NK-92 (cell line): ENCODE results near the gene IL1RAPL2.

Source experiments
- DNase-seq: peaks from one replicate; lab custom pipeline; 2025; ENCODE audit not compliant: unreplicated experiment; lab: John Stamatoyannopoulos, UW

The IL1RAPL2 gene

GRCh38 chrX:105260291-105261043 lies 694.5 kb downstream of the IL1RAPL2 start:
- DNase-seq = no peak

GRCh38 chrX:105263171-105263570 lies 697.2 kb downstream of the IL1RAPL2 start:
- DNase-seq = no peak

GRCh38 chrX:105263801-105264200 lies 697.8 kb downstream of the IL1RAPL2 start:
- no peak for DNase-seq

GRCh38 chrX:105265093-105265492 lies 699.1 kb downstream of the IL1RAPL2 start:
- DNase-seq = no peak

GRCh38 chrX:105266456-105266855 lies 700.5 kb downstream of the IL1RAPL2 start:
- no peak for DNase-seq

- DNase-seq = no peak
Measured at GRCh38 chrX:105267167-105267566, 701.2 kb downstream of the IL1RAPL2 start.

GRCh38 chrX:105269386-105269785 lies 703.4 kb downstream of the IL1RAPL2 start:
- no peak for DNase-seq

- DNase-seq = no peak
Measured at GRCh38 chrX:105273326-105273725, 707.3 kb downstream of the IL1RAPL2 start.

- no peak for DNase-seq
Measured at GRCh38 chrX:105274091-105274490, 708.1 kb downstream of the IL1RAPL2 start.

GRCh38 chrX:105277132-105277531 lies 711.1 kb downstream of the IL1RAPL2 start:
- DNase-seq = no peak

GRCh38 chrX:105282077-105282476 lies 716.1 kb downstream of the IL1RAPL2 start:
- DNase-seq = no peak

- no peak for DNase-seq
Measured at GRCh38 chrX:105297041-105297440, 731.0 kb downstream of the IL1RAPL2 start.

- DNase-seq = no peak
Measured at GRCh38 chrX:105299286-105299685, 733.3 kb downstream of the IL1RAPL2 start.

GRCh38 chrX:105302246-105302645 lies 736.2 kb downstream of the IL1RAPL2 start:
- no peak for DNase-seq

GRCh38 chrX:105307762-105308161 lies 741.8 kb downstream of the IL1RAPL2 start:
- DNase-seq = no peak

- DNase-seq = no peak
Measured at GRCh38 chrX:105313596-105313995, 747.6 kb downstream of the IL1RAPL2 start.

- DNase-seq = no peak
Measured at GRCh38 chrX:105314458-105314857, 748.5 kb downstream of the IL1RAPL2 start.

- no peak for DNase-seq
Measured at GRCh38 chrX:105315248-105315647, 749.2 kb downstream of the IL1RAPL2 start.

GRCh38 chrX:105317117-105317516 lies 751.1 kb downstream of the IL1RAPL2 start:
- DNase-seq = no peak

GRCh38 chrX:105323928-105324327 lies 757.9 kb downstream of the IL1RAPL2 start:
- DNase-seq = no peak

- DNase-seq = no peak
Measured at GRCh38 chrX:105328773-105329172, 762.8 kb downstream of the IL1RAPL2 start.

GRCh38 chrX:105331244-105331643 lies 765.2 kb downstream of the IL1RAPL2 start:
- DNase-seq = no peak

- DNase-seq = no peak
Measured at GRCh38 chrX:105347373-105347772, 781.4 kb downstream of the IL1RAPL2 start.
